Activated CD8-positive, alpha-beta memory T cell treated with anti-CD3 and anti-CD28 coated beads for 36 hours (primary cell): Measurements from ENCODE around the gene RTN4R. TPM values are rescaled to one million over a fixed set of nuclear protein-coding genes. Genes with fewer than 3 reads are reported as not detected.
"Not testable (repeated sequence)": the region's sequence is repeated elsewhere in the genome, so short reads cannot be mapped to it uniquely, and the experiment has no call there.

Experiments used
- CTCF ChIA-PET: fragments of 350-600 bp; sonication (Branson Sonifier 250); formaldehyde crosslinking; loops from one replicate; lab custom pipeline; 2021; ENCODE audit warnings: antibody characterized with exemption; lab: Charles Lee
- POLR2A ChIA-PET: fragments of 350-600 bp; sonication (Branson Sonifier 250); formaldehyde crosslinking; loops from one replicate; lab custom pipeline; 2021; ENCODE audit warnings: antibody characterized with exemption; lab: Charles Lee
- total RNA-seq, 2 experiments: library from RNA; stranded (reverse); gene quantifications; one replicate each; pipeline ENCODE4 v1.2.3, GENCODE V29; 2021

RTN4R gene
- total RNA-seq = 1 to 10 TPM; 2.3 to 2.4 TPM

DNA sequence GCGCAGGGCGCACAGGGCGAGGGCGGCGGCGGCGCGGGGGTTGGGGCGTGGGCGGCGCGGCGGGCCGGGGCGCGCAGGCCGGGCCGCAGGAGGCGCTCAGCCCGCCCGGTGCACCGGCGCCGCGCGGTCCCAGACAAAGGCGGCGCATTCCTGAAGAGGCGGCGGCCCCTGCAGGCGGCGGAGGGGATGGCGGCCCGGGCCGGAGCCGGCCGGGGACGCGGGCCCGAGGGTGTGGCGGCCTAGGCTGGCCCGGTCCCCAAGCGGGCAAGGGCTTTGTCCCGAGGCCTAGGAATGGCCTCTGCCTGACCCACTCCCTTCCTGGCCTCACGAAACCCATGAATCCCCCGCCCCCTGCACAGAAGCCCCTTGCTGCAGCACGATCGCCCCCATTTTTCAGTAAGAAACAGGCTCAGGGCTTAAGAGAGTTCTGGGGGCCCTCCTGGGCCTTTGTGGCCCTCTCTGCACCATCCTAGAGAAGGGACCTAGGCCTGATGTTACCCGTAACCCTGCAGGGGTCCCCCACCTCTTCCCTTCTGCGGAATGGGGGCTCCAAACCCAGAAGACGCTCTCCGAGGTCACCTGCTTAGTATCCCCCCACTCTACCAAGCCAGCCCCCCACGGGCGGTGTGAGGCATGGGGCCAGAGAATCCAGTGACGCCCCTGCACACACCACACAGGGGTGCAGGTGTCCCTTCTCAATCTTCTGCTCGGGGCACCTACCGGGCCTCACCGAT lies at the start of gene RTN4R:
RTN4R (minus strand) TSS at position 40 of the 734 bp plus-strand sequence. CDS start 226 bp downstream, outside the sequence.
- CTCF ChIA-PET = interaction anchor here (1.1 kb wide), 1 partner anchor 111 kb away, joined by 5 read pairs; no protein-coding TSS in a partner anchor
- POLR2A ChIA-PET = no interaction called here

- CTCF ChIA-PET = interaction anchor here (0.6 to 1.1 kb wide), 2 partner anchors 35 to 79 kb away, joined by 3 read pairs; no protein-coding TSS in a partner anchor
- POLR2A ChIA-PET = not testable (repeated sequence)
Measured at GRCh38 chr22:20317402-20318042, 49.4 kb upstream of the RTN4R start.

GRCh38 chr22:20316844-20317401 lies 48.8 kb upstream of the RTN4R start:
- ChIA-PET POLR2A (no interaction called here), CTCF (interaction anchor here (1.3 kb wide), 1 partner anchor 67 kb away, joined by 3 read pairs; no protein-coding TSS in a partner anchor)

DNA sequence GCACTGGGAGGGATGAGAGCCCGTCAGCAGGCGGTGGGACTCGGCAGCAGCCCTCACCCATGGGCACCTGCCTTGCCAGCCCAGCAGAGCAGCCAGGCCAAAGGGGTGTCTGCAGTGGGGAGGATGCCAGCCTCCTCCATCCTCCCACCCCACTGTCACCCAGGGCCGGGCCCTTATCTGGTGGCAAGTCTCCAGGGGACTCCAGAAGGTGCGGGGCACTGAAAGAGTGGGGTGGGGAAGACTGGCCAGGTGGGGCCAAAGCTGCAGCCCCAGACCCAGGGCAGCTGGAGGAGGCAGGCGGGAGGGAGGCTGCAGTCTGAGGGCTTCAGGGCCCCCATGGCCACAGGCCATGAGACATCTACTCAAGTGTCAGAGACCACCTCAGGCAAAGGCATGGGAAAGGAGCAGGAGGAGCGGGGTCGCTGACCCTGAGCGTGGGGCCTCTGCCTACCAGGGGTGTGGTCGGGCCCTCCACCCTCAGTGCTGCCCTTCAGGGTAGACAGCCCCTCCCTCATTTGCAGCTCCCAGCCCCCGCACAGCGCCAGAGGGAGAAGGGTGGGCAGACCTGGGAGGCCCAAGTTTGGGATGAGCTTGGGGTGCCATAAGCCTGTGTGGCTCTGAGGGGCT lies 48.2 kb upstream of the RTN4R start:
- POLR2A ChIA-PET = no interaction called here
- CTCF ChIA-PET = interaction anchor here (1.3 kb wide), 1 partner anchor 66 kb away, joined by 3 read pairs; no protein-coding TSS in a partner anchor

GRCh38 chr22:20315337-20316216 lies 47.5 kb upstream of the RTN4R start:
- ChIA-PET CTCF (interaction anchor here (1.3 kb wide), 1 partner anchor 65 kb away, joined by 3 read pairs; no protein-coding TSS in a partner anchor), POLR2A (no interaction called here)

- POLR2A ChIA-PET, CTCF ChIA-PET: not testable (repeated sequence)
Measured at GRCh38 chr22:20314741-20315336, 46.7 kb upstream of the RTN4R start.

GRCh38 chr22:20314206-20314605 lies 46.1 kb upstream of the RTN4R start:
- POLR2A ChIA-PET, CTCF ChIA-PET: not testable (repeated sequence)

GRCh38 chr22:20313306-20314077 lies 45.4 kb upstream of the RTN4R start:
- POLR2A ChIA-PET, CTCF ChIA-PET: not testable (repeated sequence)

DNA sequence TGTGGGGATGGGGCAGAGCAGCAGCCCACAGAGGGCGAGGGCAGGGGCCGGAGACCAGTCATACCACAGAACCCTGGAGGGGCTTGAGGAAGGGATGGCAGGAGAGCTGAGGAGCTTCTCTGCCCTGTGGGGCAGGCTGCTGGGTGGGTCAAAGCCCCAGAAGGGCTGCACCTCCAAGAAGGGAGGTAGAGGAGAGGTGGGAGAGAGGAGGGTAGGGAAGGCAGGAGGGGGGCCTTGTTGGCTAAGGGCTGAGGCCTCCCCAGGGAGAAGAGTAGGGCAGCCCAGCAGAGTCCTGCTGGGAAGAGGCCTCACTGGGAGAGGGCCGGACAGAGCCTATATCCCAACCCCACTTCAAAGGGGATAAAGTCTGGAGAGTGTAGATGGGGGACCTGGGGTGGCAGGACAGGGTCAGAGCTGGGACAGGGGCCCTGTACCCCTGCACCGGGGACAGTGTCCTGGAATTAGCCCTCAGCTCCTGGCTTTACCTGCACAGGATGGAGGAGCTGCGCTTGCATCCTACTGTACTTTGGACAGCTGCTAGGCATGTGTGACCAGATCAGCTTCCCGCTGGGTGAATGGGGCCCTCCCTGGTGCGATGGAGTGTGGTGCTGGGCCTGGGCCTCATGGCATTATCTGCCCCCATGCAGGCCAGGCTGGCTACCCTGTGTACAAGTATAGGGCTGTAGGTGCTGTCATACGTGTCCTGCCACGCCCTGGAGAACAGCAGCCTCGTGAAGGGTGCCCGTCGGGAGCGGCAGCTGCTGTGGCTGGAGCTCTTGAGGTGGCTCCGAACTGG lies 44.5 kb upstream of the RTN4R start:
- POLR2A ChIA-PET = no interaction called here
- CTCF ChIA-PET = no interaction called here

DNA sequence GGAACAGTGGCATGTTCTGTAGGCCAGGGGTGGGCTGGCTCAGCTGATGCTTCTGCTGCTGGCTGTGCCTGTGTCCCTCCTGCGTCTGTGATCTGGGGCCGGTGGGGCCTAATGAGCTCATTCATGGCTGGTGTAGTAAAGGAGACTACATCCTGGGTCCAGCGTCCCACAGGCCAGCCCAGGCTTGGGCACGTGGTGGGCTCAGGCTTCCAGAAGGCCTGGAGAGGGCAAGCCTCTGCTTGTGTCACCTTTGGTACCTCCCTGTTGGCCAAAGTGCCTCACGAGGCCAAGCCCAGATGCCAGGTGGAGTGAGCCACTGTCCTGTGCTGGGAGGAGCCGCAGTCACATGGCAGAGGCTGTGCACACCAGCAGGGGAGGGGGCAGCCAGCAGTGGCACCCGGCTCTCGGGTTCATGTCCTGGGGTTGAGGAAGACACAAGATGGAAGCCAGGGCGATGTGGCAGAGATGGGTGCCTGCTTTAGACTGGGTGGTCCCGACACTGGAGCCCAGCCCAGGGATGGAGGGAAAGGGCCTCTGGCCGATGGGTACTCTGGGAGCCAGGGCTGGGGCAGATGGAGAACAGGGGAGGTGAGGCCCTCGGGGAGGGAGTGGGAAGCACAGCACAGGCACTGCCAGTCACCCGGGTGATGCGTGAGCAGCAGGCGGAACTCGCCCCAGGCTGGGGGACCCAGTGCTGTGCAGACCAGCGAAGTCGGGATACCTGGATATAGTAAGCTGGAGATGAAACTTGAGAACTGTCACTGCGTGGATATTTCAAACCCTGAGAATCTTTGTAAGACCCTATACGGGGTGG lies 43.3 kb upstream of the RTN4R start:
- POLR2A ChIA-PET, CTCF ChIA-PET: not testable (repeated sequence)

DNA sequence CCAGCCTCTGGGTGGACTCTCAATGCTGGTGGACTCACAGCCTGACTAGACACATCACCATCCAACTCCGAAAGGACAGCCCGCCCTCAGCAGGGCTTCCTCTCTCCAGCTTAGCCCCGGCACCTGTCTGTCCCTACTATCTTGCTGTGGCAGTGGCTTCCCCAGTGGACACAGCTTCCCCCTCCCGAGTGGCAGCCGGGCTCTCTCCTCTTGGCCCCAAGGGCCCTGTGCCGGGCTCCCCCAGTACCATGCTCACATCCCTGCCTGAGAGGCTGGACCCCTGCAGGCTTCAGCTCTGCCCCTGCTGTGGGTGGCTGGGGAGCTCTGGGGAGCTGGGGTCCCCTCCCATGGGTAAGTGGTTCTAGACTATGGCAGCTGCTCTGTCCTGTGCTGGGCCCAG lies 42.7 kb upstream of the RTN4R start:
- POLR2A ChIA-PET, CTCF ChIA-PET: not testable (repeated sequence)

DNA sequence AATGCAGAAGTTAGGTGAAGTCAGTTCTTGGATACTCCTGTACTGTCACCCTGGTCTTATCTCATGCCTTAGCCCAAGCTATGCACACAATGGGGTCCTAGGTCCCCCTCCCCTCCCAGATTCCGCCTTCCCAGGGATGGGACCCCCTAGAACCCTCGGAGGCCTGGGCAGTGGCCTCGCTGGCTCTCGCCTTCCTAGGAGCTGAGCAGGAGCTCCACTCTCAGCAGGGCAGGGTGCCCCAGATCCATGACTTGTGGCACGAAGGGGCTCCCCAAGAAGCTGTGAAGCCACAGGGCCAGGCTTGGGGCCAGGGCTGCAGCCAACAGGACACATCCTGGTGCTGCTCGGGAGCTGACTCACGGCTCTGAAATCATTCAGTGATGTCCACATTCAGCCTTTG lies 42.1 kb upstream of the RTN4R start:
- CTCF ChIA-PET, POLR2A ChIA-PET: not testable (repeated sequence)

DNA sequence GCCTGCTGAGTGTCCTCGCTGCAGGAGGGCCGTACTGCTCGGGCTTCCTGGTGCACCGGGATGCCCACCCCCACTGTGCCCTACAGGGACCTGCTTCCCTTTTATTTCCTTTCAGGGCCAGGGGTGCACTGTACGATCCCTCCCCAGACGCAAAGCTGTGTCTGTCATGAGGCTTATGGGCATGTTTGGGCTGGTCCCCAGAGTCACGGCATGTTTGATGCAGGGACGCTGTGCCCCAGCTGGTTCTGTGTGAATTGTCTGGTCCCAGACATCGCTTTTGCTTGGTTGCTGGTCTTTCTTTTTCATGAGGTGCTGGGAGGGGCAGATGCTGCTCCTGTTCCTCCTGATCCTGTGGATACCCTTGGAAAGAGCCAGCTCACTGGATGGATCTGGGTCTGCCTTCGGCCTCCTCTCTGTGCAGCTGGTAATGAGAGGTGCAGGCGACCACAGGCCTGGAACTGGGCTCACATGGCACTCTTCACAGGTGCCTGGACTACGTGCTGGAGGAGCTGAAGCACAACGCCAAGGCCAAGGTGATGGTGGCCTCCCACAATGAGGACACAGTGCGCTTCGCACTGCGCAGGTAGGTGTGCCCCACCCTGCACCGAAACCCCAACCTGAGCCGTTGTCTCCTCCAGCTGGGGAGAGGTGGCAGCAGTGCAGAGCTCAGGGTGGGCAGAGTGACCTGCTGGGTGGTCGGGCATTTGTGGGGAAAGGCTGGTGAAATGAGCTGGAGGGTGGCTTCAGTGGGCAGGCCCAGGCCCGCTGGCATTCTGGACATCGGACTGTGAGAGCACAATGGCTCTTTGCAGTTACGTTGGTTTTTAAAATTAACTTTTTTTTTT lies 40.9 kb upstream of the RTN4R start:
- POLR2A ChIA-PET, CTCF ChIA-PET: not testable (repeated sequence)

DNA sequence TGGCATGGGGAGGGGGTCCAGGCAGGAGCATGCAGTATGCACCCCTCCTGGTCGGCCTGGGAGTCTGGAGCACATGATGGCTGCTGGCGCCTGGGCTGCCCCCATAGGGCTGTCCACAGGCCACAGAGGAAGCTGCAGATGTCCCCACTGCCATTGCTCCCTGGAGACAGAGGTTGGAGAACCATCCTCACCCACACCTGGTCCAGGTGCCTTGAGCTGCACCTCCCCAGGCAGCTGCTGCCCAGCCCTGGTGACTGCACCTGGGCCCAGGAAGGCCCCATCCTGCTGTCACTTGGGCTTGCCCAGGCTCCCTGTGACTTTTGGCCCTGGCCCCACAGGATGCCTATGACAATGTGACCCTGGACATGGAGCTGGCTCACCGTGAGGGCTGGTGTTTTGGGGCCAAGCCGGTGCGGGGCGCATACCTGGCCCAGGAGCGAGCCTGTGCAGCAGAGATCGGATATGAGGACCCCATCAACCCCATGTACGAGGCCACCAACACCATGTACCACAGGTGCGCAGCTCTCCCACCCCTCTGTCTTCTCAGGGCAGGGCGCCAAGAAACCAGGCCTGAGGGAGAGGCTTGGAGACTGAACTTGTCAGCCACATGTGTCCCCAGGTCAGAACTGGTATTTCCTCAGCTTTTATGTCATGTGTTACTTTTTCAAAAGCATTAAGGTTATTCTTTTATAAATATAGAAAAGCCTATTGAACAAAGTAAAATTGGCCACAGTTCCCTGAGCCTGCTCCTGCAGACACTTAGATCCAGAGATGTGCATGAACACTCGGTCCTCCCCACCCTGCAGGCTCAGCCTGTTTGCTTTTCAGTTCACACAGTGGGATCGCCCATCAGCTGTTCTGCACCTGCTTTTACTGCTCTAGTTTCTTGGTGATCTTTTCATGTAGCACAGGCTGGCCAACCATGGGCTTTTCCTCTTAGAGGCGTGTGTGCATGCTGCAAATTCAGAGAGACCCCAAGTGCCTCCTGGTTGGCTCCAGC lies 39.6 kb upstream of the RTN4R start:
- POLR2A ChIA-PET = interaction anchor here (0.6 kb wide), 1 partner anchor 205 kb away, joined by 5 read pairs; no protein-coding TSS in a partner anchor
- CTCF ChIA-PET = not testable (repeated sequence)
